Neural cell (in vitro differentiated cells): ENCODE data around the gene TIGD1.

ENCODE experiments used
- CTCF ChIP-seq: fragments of 450-650 bp; IDR thresholded peaks from 2 replicates; pipeline ENCODE4 v1.5.1; 2014; ENCODE audit warnings: antibody characterized with exemption, mild to moderate bottlenecking, moderate library complexity; ENCODE audit not compliant: poor library complexity, severe bottlenecking
- EP300 ChIP-seq: fragments of 450-650 bp; conservative IDR thresholded peaks from 2 replicates; pipeline ENCODE4 v1.6.1; 2014; ENCODE audit warnings: antibody characterized with exemption, mild to moderate bottlenecking, moderate library complexity; ENCODE audit not compliant: poor library complexity, severe bottlenecking
- RAD21 ChIP-seq: fragments of 450-650 bp; conservative IDR thresholded peaks from 2 replicates; pipeline ENCODE4 v1.6.1; 2014; ENCODE audit warnings: antibody characterized with exemption, mild to moderate bottlenecking, moderate library complexity

- no peak for TF ChIP-seq RAD21
- no peak for TF ChIP-seq CTCF
- no peak for TF ChIP-seq EP300
Observed at GRCh38 chr2:232525791-232526371, 24.5 kb downstream of the TIGD1 start, which contains the start of gene CHRND.
